ENCODE data around the gene CEP128. TPM values are rescaled to one million over a fixed set of nuclear protein-coding genes. Genes with fewer than 3 reads are reported as not detected.

The CEP128 gene
- total RNA-seq, 1 donor from 2014 or later, result 6.1 TPM

DNA sequence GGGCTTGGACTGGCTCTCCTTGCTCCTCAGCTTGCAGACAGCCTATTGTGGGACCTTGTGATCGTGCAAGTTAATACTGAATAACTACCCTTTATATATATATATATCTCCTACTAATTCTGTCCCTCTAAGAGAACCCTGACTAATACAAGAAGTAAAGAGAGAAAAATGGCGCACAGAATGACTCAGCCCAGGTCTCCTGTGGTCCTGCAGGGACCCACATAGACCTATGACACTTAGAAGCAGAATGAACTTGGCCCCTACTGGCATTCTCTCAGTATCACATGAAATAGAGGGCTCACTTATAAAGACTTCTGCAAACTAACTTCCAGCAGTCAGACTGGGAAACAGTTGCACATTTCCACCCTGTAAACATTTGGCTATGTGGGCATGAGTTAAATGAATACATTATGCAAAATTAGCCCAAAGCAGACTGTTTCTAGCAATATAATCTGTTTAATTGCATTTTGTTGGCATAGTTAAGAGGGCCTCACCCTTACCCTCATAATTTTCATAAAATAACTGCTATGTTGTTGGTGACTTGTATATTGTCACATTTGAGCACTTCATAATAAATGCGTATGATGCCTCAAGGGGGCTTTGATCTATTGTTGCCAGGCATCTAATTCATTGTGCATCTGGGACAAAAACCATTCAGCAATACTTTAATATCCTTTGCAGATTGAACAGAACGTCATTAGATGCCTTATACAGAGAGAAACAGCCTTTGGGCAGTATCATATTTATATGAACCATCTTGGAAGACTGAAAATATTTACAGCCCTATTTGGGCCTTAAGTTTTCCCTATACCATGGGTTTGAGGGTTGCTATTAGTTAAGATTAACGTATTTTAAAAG is 380.5 kb downstream of the CEP128 start:
- no peaks in the 10 kb centered on the region for H3K36me3 ChIP-seq
- H3K27me3 ChIP-seq, result no peaks in the 10 kb centered on the region
- H3K4me1 ChIP-seq, result no peaks in the 10 kb centered on the region
- no peaks in the 10 kb centered on the region for H3K9me3 ChIP-seq
- intact Hi-C loops (cut with DNase I), result no loop called here
- DNase-seq (no peak), ATAC-seq (no peak)
- TF ChIP-seq, protein P1, sequence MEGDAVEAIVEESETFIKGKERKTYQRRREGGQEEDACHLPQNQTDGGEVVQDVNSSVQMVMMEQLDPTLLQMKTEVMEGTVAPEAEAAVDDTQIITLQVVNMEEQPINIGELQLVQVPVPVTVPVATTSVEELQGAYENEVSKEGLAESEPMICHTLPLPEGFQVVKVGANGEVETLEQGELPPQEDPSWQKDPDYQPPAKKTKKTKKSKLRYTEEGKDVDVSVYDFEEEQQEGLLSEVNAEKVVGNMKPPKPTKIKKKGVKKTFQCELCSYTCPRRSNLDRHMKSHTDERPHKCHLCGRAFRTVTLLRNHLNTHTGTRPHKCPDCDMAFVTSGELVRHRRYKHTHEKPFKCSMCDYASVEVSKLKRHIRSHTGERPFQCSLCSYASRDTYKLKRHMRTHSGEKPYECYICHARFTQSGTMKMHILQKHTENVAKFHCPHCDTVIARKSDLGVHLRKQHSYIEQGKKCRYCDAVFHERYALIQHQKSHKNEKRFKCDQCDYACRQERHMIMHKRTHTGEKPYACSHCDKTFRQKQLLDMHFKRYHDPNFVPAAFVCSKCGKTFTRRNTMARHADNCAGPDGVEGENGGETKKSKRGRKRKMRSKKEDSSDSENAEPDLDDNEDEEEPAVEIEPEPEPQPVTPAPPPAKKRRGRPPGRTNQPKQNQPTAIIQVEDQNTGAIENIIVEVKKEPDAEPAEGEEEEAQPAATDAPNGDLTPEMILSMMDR (IDR thresholded peaks at IDR 0.05), result no peak
- H3K27ac ChIP-seq, result no peak overlapping the region
- H3K4me3 ChIP-seq, result no peak overlapping the region

DNA sequence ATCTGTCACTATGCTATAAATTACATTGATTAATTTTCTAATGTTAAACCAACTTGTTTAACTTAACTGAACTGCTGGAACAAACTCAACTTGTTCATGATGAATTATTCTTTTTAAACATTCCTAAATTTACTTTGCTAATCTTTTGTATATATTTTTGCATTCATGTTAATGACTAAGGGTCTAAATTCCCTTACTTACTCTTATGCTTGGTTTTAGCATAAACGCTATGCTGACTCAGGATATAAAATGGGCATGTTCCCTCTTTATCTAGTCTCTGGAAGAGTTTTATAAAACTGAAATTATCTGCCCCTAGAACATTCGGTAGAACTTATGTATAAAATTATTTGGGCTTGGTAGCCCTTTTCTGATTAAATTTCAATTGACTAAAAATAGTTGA is 387.4 kb downstream of the CEP128 start:
- ATAC-seq (no peak), DNase-seq (no peak)
- Histone ChIP-seq H3K27ac (no peak overlapping the region), H3K4me1 (no peaks in the 10 kb centered on the region), H3K9me3 (no peaks in the 10 kb centered on the region), H3K4me3 (no peak overlapping the region), H3K36me3 (no peaks in the 10 kb centered on the region), H3K27me3 (no peaks in the 10 kb centered on the region)
- TF ChIP-seq, protein P1 (IDR thresholded peaks at IDR 0.05), result no peak
- intact Hi-C loops (cut with DNase I), result no loop called here

DNA sequence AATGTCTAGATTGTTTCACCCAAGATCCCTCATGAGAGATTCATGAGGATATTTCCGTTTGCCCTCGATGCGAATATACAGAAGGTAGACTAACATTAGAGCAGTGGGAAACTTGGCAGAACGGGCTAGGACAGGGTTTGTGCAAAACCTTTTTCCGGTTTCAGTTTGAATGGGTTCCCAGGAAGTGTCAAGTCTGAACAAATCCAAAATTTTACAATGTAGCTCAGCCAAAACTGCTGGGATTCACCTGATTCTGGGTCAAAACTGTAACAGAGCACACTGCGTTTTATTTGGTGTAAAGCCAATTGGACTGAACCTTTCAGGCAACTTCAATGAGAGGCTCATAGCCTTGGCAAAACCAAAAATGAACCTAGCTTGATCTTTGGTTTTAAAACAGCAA is 392.4 kb downstream of the CEP128 start:
- ATAC-seq (no peak), DNase-seq (no peak)
- Histone ChIP-seq H3K27ac (no peak overlapping the region), H3K4me1 (no peaks in the 10 kb centered on the region), H3K9me3 (no peaks in the 10 kb centered on the region), H3K4me3 (no peak overlapping the region), H3K27me3 (no peaks in the 10 kb centered on the region), H3K36me3 (no peaks in the 10 kb centered on the region)
- intact Hi-C loops (cut with DNase I), result no loop called here
- TF ChIP-seq, protein P1 (IDR thresholded peaks at IDR 0.05), result no peak

DNA sequence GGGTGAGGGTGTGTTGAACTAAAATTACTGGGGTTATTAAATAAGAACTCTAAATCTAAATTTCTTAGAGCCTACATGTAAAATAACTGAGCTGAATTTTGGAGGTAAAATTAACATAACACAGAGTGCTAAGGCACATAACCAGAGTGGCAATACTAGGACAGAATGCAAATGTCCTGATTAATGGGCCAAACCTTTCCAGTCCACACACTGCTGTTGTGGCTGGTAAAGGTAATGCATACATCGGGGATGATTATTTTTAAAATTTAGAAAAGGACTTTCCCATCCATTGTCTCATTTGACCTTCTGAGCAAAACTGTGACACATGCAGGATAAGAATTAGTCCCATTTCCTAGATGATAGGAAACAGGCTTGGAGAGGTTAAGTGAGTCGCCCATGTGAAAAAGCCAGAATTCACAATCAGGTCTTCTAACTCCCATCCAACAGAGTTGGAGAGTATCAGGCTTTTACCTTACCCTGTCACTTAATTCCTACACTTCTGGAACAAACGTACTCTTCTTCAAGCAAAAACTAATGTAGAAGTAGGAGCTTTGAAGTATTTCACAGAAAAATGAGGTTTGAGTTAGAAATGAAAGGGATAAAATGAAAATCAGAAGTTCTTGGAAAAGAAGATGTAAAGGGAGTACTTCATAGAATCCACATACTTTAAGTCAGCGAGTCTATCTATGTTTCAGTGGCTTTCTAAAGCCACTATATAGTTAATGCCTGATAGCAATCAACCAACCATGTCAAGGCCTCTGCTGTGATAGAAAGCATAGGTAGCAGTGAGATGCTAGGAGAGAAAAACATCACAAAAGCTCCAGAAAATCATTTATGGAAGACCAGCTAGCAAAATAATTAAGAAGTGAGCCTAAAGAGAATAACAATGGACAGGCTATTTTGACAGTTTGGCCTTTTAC is 395.3 kb downstream of the CEP128 start:
- intact Hi-C loops (cut with DNase I), result no loop called here
- TF ChIP-seq, protein P1 (IDR thresholded peaks at IDR 0.05), result no peak
- Histone ChIP-seq H3K4me1 (no peaks in the 10 kb centered on the region), H3K36me3 (no peaks in the 10 kb centered on the region), H3K27ac (no peak overlapping the region), H3K9me3 (no peaks in the 10 kb centered on the region), H3K4me3 (no peak overlapping the region), H3K27me3 (no peaks in the 10 kb centered on the region)
- DNase-seq (no peak), ATAC-seq (no peak)

DNA sequence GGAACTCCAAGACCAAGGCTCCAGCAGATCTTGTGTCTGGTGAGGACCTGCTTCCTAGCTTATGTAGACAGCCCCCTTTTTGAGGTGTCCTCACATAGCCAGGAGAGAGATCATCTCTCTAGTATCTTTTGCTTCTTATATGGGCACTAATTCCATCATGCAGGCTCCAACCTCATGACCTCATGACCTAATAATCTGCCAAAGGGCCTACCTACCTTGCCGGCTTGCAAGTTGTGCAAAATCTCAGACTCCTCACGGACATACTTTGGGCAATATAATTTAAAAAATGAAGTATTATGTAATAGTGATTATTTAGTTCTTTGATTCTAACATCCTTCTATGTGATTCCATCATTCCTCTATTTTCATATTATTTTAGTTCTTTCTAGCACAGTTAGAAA is 397.2 kb downstream of the CEP128 start:
- TF ChIP-seq, protein P1 (IDR thresholded peaks at IDR 0.05), result no peak
- H3K27ac ChIP-seq, result no peak overlapping the region
- no peaks in the 10 kb centered on the region for H3K27me3 ChIP-seq
- H3K4me1 ChIP-seq, result no peaks in the 10 kb centered on the region
- H3K4me3 ChIP-seq, result no peak overlapping the region
- no peaks in the 10 kb centered on the region for H3K36me3 ChIP-seq
- no peaks in the 10 kb centered on the region for H3K9me3 ChIP-seq
- intact Hi-C loops (cut with DNase I), result no loop called here
- DNase-seq (no peak), ATAC-seq (no peak)

Measured in upper lobe of right lung (tissue), 1 donor.